ENCODE measurements around the gene KCNT2. TPM values are rescaled to one million over a fixed set of nuclear protein-coding genes. Genes with fewer than 3 reads are reported as not detected.

The KCNT2 gene
- total RNA-seq, 1 donor from 2014 or later: 29.8 TPM

GRCh38 chr1:196538473-196538872, 69.8 kb downstream of the KCNT2 start:
- no peak for TF ChIP-seq CTCF (IDR thresholded peaks at IDR 0.05)
- TF ChIP-seq EZH2 (IDR thresholded peaks at IDR 0.05): no peak
- no peak for TF ChIP-seq EZH2phosphoT487 (IDR thresholded peaks at IDR 0.05)
- H3K9me3 ChIP-seq (ENCODE audit: low read depth): peaks cover 9% of the 10 kb centered on the region
- Mint-ChIP-seq H3K27me3 (ENCODE audit: insufficient read depth, low read depth) (peaks cover 2% of the 10 kb centered on the region), H3K9me3 (peaks cover 42% of the 10 kb centered on the region), H3K36me3 (peaks cover 30% of the 10 kb centered on the region), H3K4me1 (no peaks in the 10 kb centered on the region), H3K4me3 (no peak overlapping the region), H3K27ac (no peak overlapping the region)
- H3K79me2 ChIP-seq (ENCODE audit: low read depth): peaks cover 64% of the 10 kb centered on the region
- H2AFZ ChIP-seq (replicated peaks): no peak overlapping the region
- H3K9ac ChIP-seq: no peak overlapping the region
- peak; percentile 5 for DNase-seq (ENCODE audit: low spot score)
- H4K20me1 ChIP-seq (ENCODE audit: low read depth): no peaks in the 10 kb centered on the region
- H3K36me3 ChIP-seq: no peaks in the 10 kb centered on the region
- H3K27ac ChIP-seq: no peak overlapping the region
- H3K4me2 ChIP-seq: no peak overlapping the region
- H3K27me3 ChIP-seq: no peaks in the 10 kb centered on the region
- no peak overlapping the region for H3K4me3 ChIP-seq
- no peaks in the 10 kb centered on the region for H3F3A ChIP-seq (ENCODE audit: low read depth)
- H3K4me1 ChIP-seq: no peaks in the 10 kb centered on the region

- no peak overlapping the region for H3K27ac ChIP-seq
- peaks cover 9% of the 10 kb centered on the region for H3K9me3 ChIP-seq (ENCODE audit: low read depth)
- H3K4me1 Mint-ChIP-seq: no peaks in the 10 kb centered on the region
- TF ChIP-seq EZH2phosphoT487 (IDR thresholded peaks at IDR 0.05) (no peak), EZH2 (IDR thresholded peaks at IDR 0.05) (no peak), CTCF (IDR thresholded peaks at IDR 0.05) (no peak)
- no peak overlapping the region for H3K4me3 ChIP-seq
- peaks cover 54% of the 10 kb centered on the region for H3K79me2 ChIP-seq (ENCODE audit: low read depth)
- no peaks in the 10 kb centered on the region for H3K27me3 ChIP-seq
- H3K4me1 ChIP-seq: no peaks in the 10 kb centered on the region
- peaks cover 2% of the 10 kb centered on the region for H3K27me3 Mint-ChIP-seq (ENCODE audit: insufficient read depth, low read depth)
- H3K4me3 Mint-ChIP-seq: no peak overlapping the region
- no peaks in the 10 kb centered on the region for H3F3A ChIP-seq (ENCODE audit: low read depth)
- no peaks in the 10 kb centered on the region for H4K20me1 ChIP-seq (ENCODE audit: low read depth)
- DNase-seq (ENCODE audit: low spot score): peak; percentile 53
- H2AFZ ChIP-seq (replicated peaks): no peak overlapping the region
- H3K27ac Mint-ChIP-seq: no peak overlapping the region
- H3K4me2 ChIP-seq: no peak overlapping the region
- H3K36me3 ChIP-seq: no peaks in the 10 kb centered on the region
- peaks cover 30% of the 10 kb centered on the region for H3K36me3 Mint-ChIP-seq
- peaks cover 42% of the 10 kb centered on the region for H3K9me3 Mint-ChIP-seq
- no peak overlapping the region for H3K9ac ChIP-seq
Observed at GRCh38 chr1:196535727-196536126, 72.5 kb downstream of the KCNT2 start.

GRCh38 chr1:196531737-196532524, 76.3 kb downstream of the KCNT2 start:
- Histone ChIP-seq H3K27me3 (no peaks in the 10 kb centered on the region), H3K79me2 (ENCODE audit: low read depth) (peaks cover 36% of the 10 kb centered on the region), H3F3A (ENCODE audit: low read depth) (no peaks in the 10 kb centered on the region), H3K4me2 (no peak overlapping the region), H4K20me1 (ENCODE audit: low read depth) (no peaks in the 10 kb centered on the region), H3K9ac (no peak overlapping the region), H2AFZ (replicated peaks) (no peak overlapping the region), H3K9me3 (ENCODE audit: low read depth) (peaks cover 9% of the 10 kb centered on the region), H3K4me1 (no peaks in the 10 kb centered on the region), H3K36me3 (no peaks in the 10 kb centered on the region), H3K4me3 (no peak overlapping the region), H3K27ac (no peak overlapping the region)
- Mint-ChIP-seq H3K4me3 (no peak overlapping the region), H3K27ac (no peak overlapping the region), H3K36me3 (peaks cover 12% of the 10 kb centered on the region), H3K4me1 (no peaks in the 10 kb centered on the region), H3K27me3 (ENCODE audit: insufficient read depth, low read depth) (no peaks in the 10 kb centered on the region), H3K9me3 (peaks cover 17% of the 10 kb centered on the region)
- TF ChIP-seq CTCF (IDR thresholded peaks at IDR 0.05) (no peak), EZH2phosphoT487 (IDR thresholded peaks at IDR 0.05) (no peak), EZH2 (IDR thresholded peaks at IDR 0.05) (no peak)
- no peak for DNase-seq (ENCODE audit: low spot score)

All from neural progenitor cell (in vitro differentiated cells).